Effector memory CD8-positive, alpha-beta T cell (primary cell): ENCODE data around the gene RCBTB2.
"Not testable (repeated sequence)": the region's sequence is repeated elsewhere in the genome, so short reads cannot be mapped to it uniquely, and the experiment has no call there.

Experiments used
- ATAC-seq: fragments of 150-1000 bp; cut with Tn5 transposase; replicated peaks from 2 replicates; pipeline ENCODE4 v1.10.0; 2021; ENCODE audit warnings: mild to moderate bottlenecking, moderate library complexity
- DNase-seq, 3 experiments: peaks; one replicate each; pipeline ENCODE4 v3.0.0; 2021
- H3K27ac Mint-ChIP-seq, 2 donors: one replicate each; pipeline ENCODE4 v1.8.0; 2022; ENCODE audit warnings: mild to moderate bottlenecking in 2 of 2, mixed read lengths in 2 of 2, moderate library complexity in 2 of 2
- H3K27me3 Mint-ChIP-seq, 2 donors: one replicate each; pipeline ENCODE4 v1.8.0; 2022; ENCODE audit warnings: mixed read lengths in 2 of 2
- H3K36me3 Mint-ChIP-seq: one replicate; pipeline ENCODE4 v1.8.0; 2022; ENCODE audit warnings: mild to moderate bottlenecking, moderate library complexity, mixed read lengths; ENCODE audit not compliant: insufficient read depth
- H3K4me1 Mint-ChIP-seq, 2 donors: one replicate each; pipeline ENCODE4 v1.8.0; 2022; ENCODE audit warnings: low read depth in 2 of 2, mixed read lengths in 2 of 2
- H3K4me3 Mint-ChIP-seq, 2 donors: one replicate each; pipeline ENCODE4 v1.8.0; 2022; ENCODE audit warnings: mild to moderate bottlenecking in 2 of 2, mixed read lengths in 2 of 2, moderate library complexity in 2 of 2
- H3K9me3 Mint-ChIP-seq, 2 donors: one replicate each; pipeline ENCODE4 v1.8.0; 2022; ENCODE audit warnings: mixed read lengths in 2 of 2

Gene RCBTB2

GRCh38 chr13:48477191-48477855, 55.6 kb downstream of the RCBTB2 start:
- peaks cover 5% of the 10 kb centered on the region for H3K36me3 Mint-ChIP-seq
- H3K4me1 Mint-ChIP-seq: peaks cover 0 to 12% of the 10 kb centered on the region in 2 donors
- H3K4me3 Mint-ChIP-seq: no peak overlapping the region

DNA sequence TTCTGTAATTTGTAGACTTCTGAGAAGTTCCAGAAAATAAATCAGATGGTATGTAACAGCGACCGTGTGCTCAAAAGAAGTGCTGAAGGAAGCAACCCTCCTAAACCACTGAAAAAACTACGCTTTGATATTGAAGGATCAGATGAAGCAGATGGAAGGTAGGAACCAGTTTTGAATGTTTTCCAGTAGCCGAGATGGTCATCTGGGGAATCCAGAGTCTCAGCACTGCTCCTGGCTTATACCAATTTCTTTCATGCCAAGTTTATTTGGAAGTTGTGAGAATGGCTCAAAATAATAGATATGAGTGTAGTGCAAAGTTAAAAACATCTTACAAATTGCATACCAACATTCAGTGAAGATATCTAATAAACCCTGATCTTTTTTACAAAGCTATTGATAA, 56.2 kb downstream of the RCBTB2 start:
- H3K4me1 Mint-ChIP-seq: peaks cover 0 to 6% of the 10 kb centered on the region in 2 donors
- no peaks in the 10 kb centered on the region for H3K27me3 Mint-ChIP-seq
- H3K36me3 Mint-ChIP-seq: peaks cover 5% of the 10 kb centered on the region
- H3K4me3 Mint-ChIP-seq: no peak overlapping the region
- H3K27ac Mint-ChIP-seq: peak overlapping the region in 1 of 2 donors; percentile 78
- DNase-seq (no peak), ATAC-seq (no peak)
- no peaks in the 10 kb centered on the region for H3K9me3 Mint-ChIP-seq

More at GRCh38 chr13:48477191-48477855, 55.6 kb downstream of the RCBTB2 start:
- ATAC-seq (no peak), DNase-seq (no peak)
- Mint-ChIP-seq H3K27me3 (no peaks in the 10 kb centered on the region), H3K27ac (no peak overlapping the region), H3K9me3 (no peaks in the 10 kb centered on the region)

GRCh38 chr13:48476215-48476614, 56.7 kb downstream of the RCBTB2 start:
- no peak for DNase-seq
- no peaks in the 10 kb centered on the region for H3K27me3 Mint-ChIP-seq
- peak overlapping the region in 1 of 2 donors; percentile 78 for H3K27ac Mint-ChIP-seq
- ATAC-seq: no peak
- H3K9me3 Mint-ChIP-seq: no peaks in the 10 kb centered on the region
- peaks cover 5% of the 10 kb centered on the region for H3K36me3 Mint-ChIP-seq
- peaks cover 0 to 6% of the 10 kb centered on the region in 2 donors for H3K4me1 Mint-ChIP-seq
- no peak overlapping the region for H3K4me3 Mint-ChIP-seq

- H3K4me1 Mint-ChIP-seq: peaks cover 0 to 6% of the 10 kb centered on the region in 2 donors
- H3K27me3 Mint-ChIP-seq: no peaks in the 10 kb centered on the region
- H3K4me3 Mint-ChIP-seq: no peak overlapping the region
- ATAC-seq: no peak
- DNase-seq: no peak
- H3K27ac Mint-ChIP-seq: no peak overlapping the region
- no peaks in the 10 kb centered on the region for H3K9me3 Mint-ChIP-seq
- H3K36me3 Mint-ChIP-seq: peaks cover 5% of the 10 kb centered on the region
These were observed 57.6 kb downstream of the RCBTB2 start for GRCh38 chr13:48475230-48475629.

GRCh38 chr13:48457578-48458242, 75.2 kb downstream of the RCBTB2 start:
- Mint-ChIP-seq H3K36me3 (peaks cover 24% of the 10 kb centered on the region), H3K9me3 (no peaks in the 10 kb centered on the region), H3K27me3 (no peaks in the 10 kb centered on the region), H3K4me1 (peaks cover 5 to 18% of the 10 kb centered on the region in 2 donors), H3K27ac (no peak overlapping the region), H3K4me3 (no peak overlapping the region)
- DNase-seq (no peak), ATAC-seq (no peak)

DNA sequence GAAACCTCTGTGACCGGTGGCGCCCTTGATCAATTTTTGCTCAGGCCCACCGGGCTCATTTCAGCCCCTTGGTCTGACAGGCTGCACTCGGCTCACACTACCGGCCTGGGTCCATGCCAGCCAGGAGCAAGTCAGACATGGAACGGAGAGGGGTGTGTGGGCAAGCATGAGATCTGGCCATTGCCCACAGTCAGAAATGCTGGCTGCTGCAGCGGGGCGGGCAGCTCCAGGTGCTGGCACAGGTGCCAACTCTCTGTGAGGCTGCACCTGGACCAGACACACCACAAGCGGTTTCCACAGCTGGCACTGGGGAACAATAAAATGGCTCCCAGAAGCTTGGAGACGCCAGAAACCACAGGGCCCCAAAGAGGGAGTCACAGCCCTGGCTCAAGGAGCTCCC, 76.3 kb downstream of the RCBTB2 start:
- Mint-ChIP-seq H3K36me3 (peaks cover 24% of the 10 kb centered on the region), H3K27me3 (no peaks in the 10 kb centered on the region), H3K4me1 (peaks cover 5 to 18% of the 10 kb centered on the region in 2 donors), H3K9me3 (no peaks in the 10 kb centered on the region), H3K27ac (no peak overlapping the region), H3K4me3 (no peak overlapping the region)
- ATAC-seq (no peak), DNase-seq (no peak)

GRCh38 chr13:48451196-48451595, 81.7 kb downstream of the RCBTB2 start:
- H3K4me3 Mint-ChIP-seq, H3K27me3 Mint-ChIP-seq, ATAC-seq, DNase-seq, H3K9me3 Mint-ChIP-seq, H3K36me3 Mint-ChIP-seq, H3K27ac Mint-ChIP-seq: not testable (repeated sequence)
- peaks cover 9 to 35% of the 10 kb centered on the region in 2 donors for H3K4me1 Mint-ChIP-seq

- no peaks in the 10 kb centered on the region for H3K36me3 Mint-ChIP-seq
- H3K4me3 Mint-ChIP-seq: no peak overlapping the region
- no peaks in the 10 kb centered on the region for H3K9me3 Mint-ChIP-seq
- peak overlapping the region in 1 of 2 donors; percentile 7 for H3K27ac Mint-ChIP-seq
- no peaks in the 10 kb centered on the region for H3K27me3 Mint-ChIP-seq
- H3K4me1 Mint-ChIP-seq: peaks cover 6 to 31% of the 10 kb centered on the region in 2 donors
- ATAC-seq (no peak), DNase-seq (no peak)
These were observed 83.2 kb downstream of the RCBTB2 start for GRCh38 chr13:48449656-48450055.

DNA sequence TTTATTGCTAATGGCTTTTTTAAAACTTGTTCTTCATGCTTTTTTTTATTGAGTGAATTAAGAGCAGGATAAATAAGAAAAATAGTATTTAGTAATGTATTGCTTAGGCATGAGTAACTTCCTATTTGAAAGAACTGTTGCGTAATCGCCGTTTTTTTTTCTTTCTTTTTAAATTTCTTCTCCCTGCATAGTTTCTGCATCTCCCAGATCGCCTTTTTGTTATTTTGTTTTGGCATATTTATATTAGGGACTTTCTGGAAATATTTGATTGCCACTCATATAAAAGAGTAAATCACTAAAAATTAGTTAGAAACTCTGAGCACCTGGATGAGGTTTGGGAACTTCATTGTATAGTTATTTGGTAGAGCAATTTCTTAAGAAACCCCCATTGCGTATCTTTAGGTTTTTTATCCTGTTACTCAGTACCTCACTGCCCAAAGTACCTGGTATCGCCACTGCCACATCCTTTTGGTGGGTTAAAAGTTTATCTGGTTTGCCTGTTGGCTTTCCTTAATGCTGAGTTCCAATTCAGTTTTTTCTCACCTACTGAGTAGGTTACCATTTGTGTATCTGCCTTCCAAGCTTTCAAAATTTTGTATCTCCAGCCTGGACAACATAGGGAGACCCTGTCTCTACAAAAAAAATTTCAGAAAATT, 83.8 kb downstream of the RCBTB2 start:
- Mint-ChIP-seq H3K4me1 (peaks cover 7 to 31% of the 10 kb centered on the region in 2 donors), H3K4me3 (peak overlapping the region in 1 of 2 donors; percentile 36), H3K36me3 (no peaks in the 10 kb centered on the region), H3K27ac (peak overlapping the region; percentile 7 to 39), H3K9me3 (no peaks in the 10 kb centered on the region), H3K27me3 (no peaks in the 10 kb centered on the region)
- ATAC-seq: peak; percentile 44
- DNase-seq: no peak

DNA sequence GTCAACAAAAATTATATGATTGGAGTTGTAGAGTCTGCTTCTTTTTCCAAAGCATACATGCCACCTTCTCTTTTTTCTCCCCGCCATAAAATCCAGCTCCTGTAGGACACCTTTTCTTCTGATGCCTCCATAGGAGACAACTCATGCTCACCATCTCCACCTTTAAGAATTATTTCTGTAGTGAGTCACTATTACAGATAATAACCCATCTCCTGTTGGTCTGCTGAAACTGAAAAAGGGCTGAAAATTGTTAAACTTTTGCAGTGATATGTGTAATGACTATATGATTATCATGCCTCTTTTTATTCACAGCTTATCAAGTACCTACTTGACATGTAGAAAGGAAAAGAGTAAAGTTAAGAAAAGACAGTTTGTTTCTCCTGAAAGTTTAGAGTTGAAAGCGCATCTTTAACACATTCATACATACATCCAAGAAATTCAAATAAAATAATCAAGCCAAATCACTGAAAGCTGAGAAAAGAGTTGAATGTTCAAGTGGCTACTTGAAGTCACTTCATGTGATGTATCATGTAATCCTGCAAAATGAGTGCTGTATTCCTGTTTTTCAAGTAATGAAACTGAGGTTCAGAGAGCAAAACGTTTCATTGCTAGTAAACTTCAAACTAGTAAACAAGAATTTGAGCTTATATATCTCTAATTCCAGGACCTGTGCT, 84.5 kb downstream of the RCBTB2 start:
- no peak for ATAC-seq
- no peaks in the 10 kb centered on the region for H3K36me3 Mint-ChIP-seq
- no peak for DNase-seq
- no peak overlapping the region for H3K4me3 Mint-ChIP-seq
- H3K9me3 Mint-ChIP-seq: no peaks in the 10 kb centered on the region
- H3K27me3 Mint-ChIP-seq: no peaks in the 10 kb centered on the region
- peak overlapping the region in 1 of 2 donors; percentile 39 for H3K27ac Mint-ChIP-seq
- H3K4me1 Mint-ChIP-seq: peaks cover 8 to 30% of the 10 kb centered on the region in 2 donors

GRCh38 chr13:48446464-48446863, 86.4 kb downstream of the RCBTB2 start:
- no peaks in the 10 kb centered on the region for H3K9me3 Mint-ChIP-seq
- H3K27ac Mint-ChIP-seq: no peak overlapping the region
- no peaks in the 10 kb centered on the region for H3K27me3 Mint-ChIP-seq
- no peak overlapping the region for H3K4me3 Mint-ChIP-seq
- no peaks in the 10 kb centered on the region for H3K36me3 Mint-ChIP-seq
- DNase-seq (no peak), ATAC-seq (no peak)
- H3K4me1 Mint-ChIP-seq: peaks cover 8 to 20% of the 10 kb centered on the region in 2 donors

DNA sequence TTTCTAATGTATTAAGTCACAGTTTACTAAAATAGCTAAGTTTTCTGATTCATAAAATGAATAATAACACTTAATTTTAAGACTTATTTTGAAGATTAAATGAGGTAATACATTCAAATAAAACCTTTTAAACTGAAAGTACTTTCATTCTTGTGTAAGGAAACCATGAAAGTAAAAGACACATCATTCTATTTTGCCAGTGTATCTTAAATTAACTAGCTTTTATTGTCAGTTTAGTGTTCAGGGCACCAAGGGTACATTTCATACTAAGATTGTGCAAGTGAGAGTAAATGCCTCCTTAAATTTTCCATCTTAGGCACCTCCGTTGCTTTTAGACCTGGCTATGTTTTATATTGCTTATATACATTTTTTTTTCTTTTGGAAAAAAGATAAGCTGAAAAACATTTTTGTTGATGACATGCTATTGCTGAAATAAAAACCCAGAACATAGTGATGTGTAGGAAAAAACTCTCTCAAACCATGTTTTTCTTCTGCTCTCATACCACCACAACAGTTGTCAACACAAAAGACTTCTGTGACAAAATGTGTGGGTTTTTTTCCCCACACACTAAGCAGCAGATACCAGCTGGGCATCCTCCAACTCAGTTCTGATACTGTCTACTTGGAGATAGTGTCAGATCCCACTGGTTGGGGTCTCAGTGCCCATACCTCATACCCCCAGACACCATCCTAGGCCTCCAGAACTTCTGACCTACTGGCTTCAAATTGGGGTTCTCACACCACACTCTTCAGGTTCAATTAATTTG, 89.3 kb downstream of the RCBTB2 start:
- Mint-ChIP-seq H3K27ac (peak overlapping the region; percentile 49 to 59), H3K9me3 (no peaks in the 10 kb centered on the region), H3K36me3 (no peaks in the 10 kb centered on the region), H3K4me3 (no peak overlapping the region), H3K4me1 (peaks cover 8 to 15% of the 10 kb centered on the region in 2 donors), H3K27me3 (no peaks in the 10 kb centered on the region)
- ATAC-seq (peak; percentile 42), DNase-seq (no peak)
